ENCODE measurements around the gene DNAJC16.

DNAJC16 gene

DNA sequence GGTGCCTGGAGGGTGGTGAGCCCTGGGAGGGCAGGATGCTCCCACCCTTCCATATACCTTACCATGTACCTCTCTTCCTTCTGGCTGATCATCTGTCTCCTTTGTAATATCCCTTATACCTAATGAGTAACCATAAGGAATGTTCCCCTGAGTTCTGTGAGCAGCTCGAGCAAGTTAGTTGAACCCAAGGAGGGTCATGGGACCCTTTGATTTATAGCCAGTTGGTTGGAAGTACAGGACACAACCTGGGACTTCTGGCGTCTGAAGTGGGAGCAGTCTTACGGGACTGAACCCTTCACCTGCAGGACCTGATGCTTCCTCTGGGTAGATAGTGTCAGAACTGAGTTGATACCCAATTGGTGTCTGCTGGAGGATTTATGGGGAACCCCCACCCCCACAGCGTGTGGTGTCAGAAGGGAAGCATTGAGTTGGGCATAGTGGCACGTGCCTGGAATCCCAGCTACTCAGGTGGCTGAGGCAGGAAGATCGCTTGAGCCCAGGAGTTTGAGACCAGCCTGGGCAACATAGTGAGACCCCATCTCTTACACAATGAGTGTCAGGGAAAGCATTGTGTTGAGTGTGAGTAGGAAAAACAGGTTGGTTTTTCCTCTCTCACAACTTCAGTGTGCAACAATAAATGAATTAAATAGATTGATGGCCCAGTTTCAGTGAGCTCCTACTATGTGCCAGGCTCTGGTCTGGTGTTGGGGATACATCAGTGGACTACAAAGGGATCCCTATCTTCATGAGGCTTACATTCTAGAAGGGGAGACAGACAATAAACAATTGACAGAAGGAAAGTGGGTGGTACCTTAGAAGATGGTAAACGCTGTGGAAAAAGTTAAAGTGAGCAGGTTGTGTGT is 16.0 kb downstream of the DNAJC16 start:
- no peak for DNase-seq

DNA sequence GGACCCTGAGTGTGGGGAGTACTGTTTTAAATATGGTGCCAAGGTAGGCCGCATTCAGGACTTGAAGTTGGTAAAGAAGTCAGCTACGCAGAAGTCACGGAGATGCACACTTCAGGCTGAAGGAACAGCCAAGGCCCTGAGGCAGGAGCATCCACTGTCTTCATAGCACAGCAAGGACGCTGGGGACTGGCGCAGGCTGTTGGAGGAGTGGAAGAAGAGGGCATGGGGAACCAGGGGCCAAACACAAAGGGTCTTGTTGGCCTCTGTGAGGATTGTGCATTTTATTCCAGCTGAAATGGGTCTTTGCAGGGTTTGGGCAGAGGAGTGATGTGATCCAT is 16.6 kb downstream of the DNAJC16 start:
- DNase-seq = no peak

DNA sequence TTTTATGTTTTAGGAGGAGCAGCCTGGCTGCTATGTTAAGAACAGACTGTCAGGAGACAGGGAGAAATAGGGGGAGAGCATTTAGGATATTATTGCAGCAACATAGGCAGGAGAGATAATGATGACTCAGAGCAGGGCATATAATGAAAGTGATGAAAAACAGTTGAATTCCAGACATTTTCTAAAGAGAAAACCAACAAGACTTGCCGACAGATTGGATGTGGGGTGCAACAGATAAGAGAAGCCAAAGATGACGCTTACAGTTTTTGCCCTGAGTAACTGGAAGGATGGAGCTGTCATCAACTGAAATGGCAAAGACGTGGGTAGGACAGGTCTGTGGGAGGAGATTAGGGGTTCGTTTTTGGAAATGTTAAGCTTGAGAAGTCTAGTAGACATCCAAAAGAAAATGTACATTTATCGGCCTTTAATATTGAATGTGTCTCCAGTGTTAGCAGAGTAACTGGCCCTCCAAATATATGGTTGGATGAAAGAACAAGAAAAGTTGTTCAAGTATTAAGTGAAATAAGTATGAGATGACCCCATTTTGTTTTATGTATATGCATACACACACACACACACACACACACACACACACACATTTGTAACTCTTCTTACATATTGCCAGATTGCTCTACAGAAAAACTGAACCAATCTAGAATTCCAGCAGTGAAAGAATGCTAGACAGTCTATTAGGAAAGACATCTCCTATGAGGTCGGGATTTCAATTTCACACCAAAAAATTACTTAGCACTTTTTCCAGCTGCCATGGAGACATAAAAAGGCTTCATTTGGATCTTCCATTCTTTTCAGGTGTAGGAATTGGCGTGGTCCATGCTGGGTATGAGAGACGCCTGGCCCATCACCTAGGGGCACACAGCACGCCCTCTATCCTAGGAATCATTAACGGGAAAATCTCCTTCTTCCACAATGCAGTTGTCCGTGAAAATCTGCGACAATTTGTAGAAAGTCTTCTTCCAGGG is 17.2 kb downstream of the DNAJC16 start:
- no peak for DNase-seq

- no peak for DNase-seq
Observed at GRCh38 chr1:15546641-15547040, 20.0 kb downstream of the DNAJC16 start.

- DNase-seq = no peak
Observed at GRCh38 chr1:15550573-15550972, 23.9 kb downstream of the DNAJC16 start.

- no peak for DNase-seq
Observed at GRCh38 chr1:15557008-15557407, 30.4 kb downstream of the DNAJC16 start.

- no peak for DNase-seq
Observed at GRCh38 chr1:15557594-15557993, 30.9 kb downstream of the DNAJC16 start.

- DNase-seq = no peak
Observed at GRCh38 chr1:15558516-15558915, 31.9 kb downstream of the DNAJC16 start.

DNA sequence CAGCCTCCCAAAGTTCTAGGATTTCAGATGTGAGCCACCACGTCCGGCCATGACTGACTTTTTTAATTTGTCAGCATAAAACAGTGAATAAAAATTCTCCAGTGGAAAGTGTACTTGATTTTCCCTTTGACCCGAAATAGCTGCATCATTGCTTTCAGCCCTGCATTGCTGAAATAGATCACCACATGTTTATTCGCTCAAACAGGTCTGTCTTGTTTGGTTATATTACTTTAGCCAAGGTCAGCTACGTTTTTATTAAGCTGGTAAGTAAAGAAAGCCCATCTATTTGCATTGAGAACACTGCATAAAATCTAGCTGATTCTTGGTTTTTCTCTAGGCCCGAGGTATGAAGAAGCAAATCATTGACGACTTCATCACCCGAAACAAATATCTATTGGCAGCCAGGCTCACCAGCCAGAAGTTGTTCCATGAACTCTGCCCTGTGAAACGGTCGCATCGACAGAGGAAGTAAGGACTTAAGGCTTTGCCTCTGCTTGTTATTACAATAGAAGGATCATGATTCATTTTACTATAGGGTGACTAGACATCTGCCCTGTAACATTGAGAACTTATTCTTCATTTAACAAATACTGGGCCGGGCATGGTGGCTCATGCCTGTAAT is 32.7 kb downstream of the DNAJC16 start:
- DNase-seq = no peak

- no peak for DNase-seq
Observed at GRCh38 chr1:15568387-15569073, 41.9 kb downstream of the DNAJC16 start.

GRCh38 chr1:15570861-15571260 is 44.2 kb downstream of the DNAJC16 start:
- no peak for DNase-seq

GRCh38 chr1:15571266-15571665 is 44.6 kb downstream of the DNAJC16 start:
- DNase-seq = no peak

GRCh38 chr1:15573477-15573876 is 46.8 kb downstream of the DNAJC16 start:
- DNase-seq = no peak

DNA sequence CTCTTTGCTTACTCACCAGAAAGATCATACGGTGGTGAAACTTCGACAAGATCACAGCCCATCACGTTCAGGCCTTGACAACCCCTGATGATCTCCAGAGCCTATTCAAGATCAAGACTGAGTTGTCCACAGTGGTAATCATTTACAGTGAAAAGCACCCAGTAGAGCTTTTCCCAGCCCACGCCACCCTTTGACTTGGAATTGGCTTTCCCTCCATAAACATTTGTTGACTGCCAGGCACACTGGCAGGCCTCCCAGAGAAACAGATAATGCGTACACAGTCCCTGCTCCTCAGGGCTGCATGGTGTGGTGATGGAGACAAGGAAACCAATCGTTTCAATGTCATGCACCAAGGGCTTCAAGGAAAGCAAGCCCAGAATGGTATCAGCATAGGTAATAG is 48.1 kb downstream of the DNAJC16 start:
- no peak for DNase-seq

GRCh38 chr1:15575549-15576150 is 49.0 kb downstream of the DNAJC16 start:
- DNase-seq = no peak

- DNase-seq = no peak
Observed at GRCh38 chr1:15577691-15578090, 51.0 kb downstream of the DNAJC16 start.

- DNase-seq = no peak
Observed at GRCh38 chr1:15578921-15579682, 52.5 kb downstream of the DNAJC16 start.

- DNase-seq = no peak
Observed at GRCh38 chr1:15579683-15580047, 53.0 kb downstream of the DNAJC16 start.

DNA sequence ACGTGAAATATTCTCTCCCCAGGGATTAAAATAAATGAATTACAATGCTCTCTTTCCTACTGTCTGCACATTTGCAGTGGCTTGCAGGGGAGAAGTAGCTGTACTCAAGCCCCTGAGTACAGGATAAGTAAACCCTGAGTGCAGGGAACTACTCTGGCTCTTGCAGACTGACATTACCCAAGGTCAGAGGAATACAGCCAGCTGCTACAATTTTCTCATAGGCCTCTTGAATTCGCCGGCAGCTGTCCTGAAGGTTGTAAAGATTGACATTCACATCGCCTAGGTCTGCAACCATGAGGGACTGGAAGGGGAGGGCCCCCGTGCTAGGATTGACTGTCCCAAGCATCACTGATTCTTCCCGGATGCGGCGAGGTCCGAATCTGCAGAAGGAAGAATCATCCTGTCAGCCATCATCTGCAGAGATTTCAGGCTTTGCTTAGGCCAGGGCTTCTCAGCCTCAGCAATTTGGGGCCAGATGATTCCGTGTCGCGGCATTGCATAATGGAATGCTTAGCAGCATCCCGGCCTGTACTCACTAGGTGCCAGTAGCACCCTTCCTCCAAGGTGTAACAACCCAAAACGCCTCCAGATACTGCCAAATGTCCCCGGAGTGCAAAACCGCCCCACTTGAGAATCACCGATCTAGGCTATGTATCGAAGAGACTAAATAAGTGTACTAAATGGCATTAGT is 56.5 kb downstream of the DNAJC16 start:
- no peak for DNase-seq

- no peak for DNase-seq
Observed at GRCh38 chr1:15584489-15585363, 58.1 kb downstream of the DNAJC16 start, which contains the start of gene AGMAT. Gene AGMAT, minus strand, starts transcription at chr1:15585051. Its CDS starts 84 bp downstream, at chr1:15584967.
